HG03103 (cell line): ENCODE measurements around the gene HAVCR1.
"Not testable (repeated sequence)": the region's sequence is repeated elsewhere in the genome, so short reads cannot be mapped to it uniquely, and the experiment has no call there.

Experiments used
- ATAC-seq: cut with Tn5 transposase; IDR thresholded peaks from one replicate; pipeline ENCODE4 v1.9.1; 2021; ENCODE audit warnings: low read depth; ENCODE audit not compliant: unreplicated experiment

The HAVCR1 gene

GRCh38 chr5:157059093-157059539, at the start of gene HAVCR1:
TSS of gene HAVCR1 (minus strand) at chr5:157059116. CDS start at chr5:157057943, 1,173 bp downstream.
- no peak for ATAC-seq

- no peak for ATAC-seq
These were observed 48.6 kb upstream of the HAVCR1 start for GRCh38 chr5:157107508-157107907.

GRCh38 chr5:157106630-157107461, 47.9 kb upstream of the HAVCR1 start:
- ATAC-seq = no peak

GRCh38 chr5:157100140-157100679, 41.3 kb upstream of the HAVCR1 start:
- ATAC-seq = no peak

GRCh38 chr5:157088342-157088990, 29.6 kb upstream of the HAVCR1 start:
- ATAC-seq = peak; percentile 67

GRCh38 chr5:157086751-157087359, 27.9 kb upstream of the HAVCR1 start:
- ATAC-seq = no peak

- no peak for ATAC-seq
These were observed 27.0 kb upstream of the HAVCR1 start for GRCh38 chr5:157085930-157086329.

- no peak for ATAC-seq
These were observed 21.4 kb upstream of the HAVCR1 start for GRCh38 chr5:157080286-157080685.

- ATAC-seq = no peak
These were observed 17.6 kb upstream of the HAVCR1 start for GRCh38 chr5:157076558-157076957.

GRCh38 chr5:157072508-157072907, 13.6 kb upstream of the HAVCR1 start:
- ATAC-seq = no peak

GRCh38 chr5:157069949-157070348, 11.0 kb upstream of the HAVCR1 start:
- ATAC-seq = no peak

- ATAC-seq = no peak
These were observed 9.9 kb upstream of the HAVCR1 start for GRCh38 chr5:157068785-157069184.

- no peak for ATAC-seq
These were observed 9.4 kb upstream of the HAVCR1 start for GRCh38 chr5:157068339-157068738.

GRCh38 chr5:157067005-157067404, 8.1 kb upstream of the HAVCR1 start:
- no peak for ATAC-seq

- no peak for ATAC-seq
These were observed 7.2 kb upstream of the HAVCR1 start for GRCh38 chr5:157066080-157066479.

- ATAC-seq = no peak
These were observed 5.0 kb upstream of the HAVCR1 start for GRCh38 chr5:157063776-157064430.

- ATAC-seq = no peak
These were observed 975 bp upstream of the HAVCR1 start for GRCh38 chr5:157059891-157060290.

- ATAC-seq = no peak
These were observed 1.2 kb downstream of the HAVCR1 start for GRCh38 chr5:157057459-157058370.

- ATAC-seq = not testable (repeated sequence)
These were observed 2.1 kb downstream of the HAVCR1 start for GRCh38 chr5:157056848-157057247.
